Left hindlimb (tissue), 1 donor: ENCODE results near the gene SLC17A4.

Source experiments
- DNase-seq: peaks from one replicate; pipeline ENCODE4 v3.0.0-alpha.2; 2018

SLC17A4 gene

DNA sequence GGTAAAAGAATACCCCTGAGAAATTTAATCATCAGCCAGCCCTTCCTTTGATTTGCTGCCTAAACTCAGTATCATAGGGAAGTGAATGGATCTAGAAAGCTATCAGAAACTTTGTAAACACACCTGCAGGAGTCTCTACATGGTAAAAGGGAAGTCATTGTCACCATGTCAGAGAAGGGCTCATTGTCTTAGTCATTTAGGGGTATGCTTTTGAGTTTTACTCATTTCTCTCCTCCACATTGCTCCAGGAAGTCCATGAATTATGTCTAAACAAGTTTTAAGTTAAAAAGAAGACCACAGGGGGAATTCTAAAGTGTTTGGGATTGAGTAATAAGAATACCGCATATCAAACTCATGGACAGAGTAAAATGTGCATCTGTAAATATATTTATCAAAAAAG lies 74.8 kb downstream of the SLC17A4 start:
- DNase-seq, result no peak

DNA sequence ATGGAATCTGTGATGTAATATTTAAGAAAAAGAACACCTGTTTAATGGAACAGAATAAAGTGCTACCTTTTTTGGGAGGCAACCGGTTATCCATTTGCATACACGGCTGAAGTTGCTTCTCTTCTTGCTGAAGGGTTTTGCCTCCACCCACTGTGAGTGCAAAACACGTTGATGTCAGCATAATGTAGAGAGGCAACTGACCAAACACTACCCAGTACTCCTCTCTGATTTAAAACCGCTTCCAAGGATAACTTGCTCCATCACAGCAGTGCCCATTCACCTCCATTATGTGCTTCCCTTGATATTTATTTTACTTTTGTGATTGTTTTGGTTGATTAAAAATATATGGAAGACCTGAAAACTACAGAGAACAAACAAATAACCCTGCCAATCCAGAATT lies 75.9 kb downstream of the SLC17A4 start:
- DNase-seq, result no peak
